HG03175 (cell line): Measurements from ENCODE around the gene TOM1L2.
"Not testable (repeated sequence)": the region's sequence is repeated elsewhere in the genome, so short reads cannot be mapped to it uniquely, and the experiment has no call there.

Experiments
- ATAC-seq: cut with Tn5 transposase; IDR thresholded peaks from one replicate; pipeline ENCODE4 v1.9.1; 2021; ENCODE audit warnings: mild to moderate bottlenecking, moderate library complexity; ENCODE audit not compliant: unreplicated experiment

Gene TOM1L2

DNA sequence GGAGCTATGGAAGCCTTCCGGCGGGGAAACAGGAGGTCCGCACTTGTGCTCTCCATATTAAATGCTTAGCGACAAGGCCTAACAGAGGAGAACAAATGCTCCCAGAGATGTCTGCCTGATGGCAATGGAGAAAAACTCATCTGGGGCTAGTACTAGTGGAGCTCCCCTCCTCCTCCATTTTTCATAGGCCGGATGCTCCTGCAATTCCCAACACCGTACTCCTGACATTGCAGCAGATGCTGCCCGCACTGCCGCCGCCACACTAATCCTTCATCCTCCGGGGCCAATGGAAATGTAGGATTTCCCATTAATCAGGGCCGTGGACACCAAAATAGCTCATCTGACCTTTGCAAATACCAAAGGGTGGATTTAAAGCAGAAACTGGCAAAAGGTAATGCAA lies 27.5 kb downstream of the TOM1L2 start:
- no peak for ATAC-seq

DNA sequence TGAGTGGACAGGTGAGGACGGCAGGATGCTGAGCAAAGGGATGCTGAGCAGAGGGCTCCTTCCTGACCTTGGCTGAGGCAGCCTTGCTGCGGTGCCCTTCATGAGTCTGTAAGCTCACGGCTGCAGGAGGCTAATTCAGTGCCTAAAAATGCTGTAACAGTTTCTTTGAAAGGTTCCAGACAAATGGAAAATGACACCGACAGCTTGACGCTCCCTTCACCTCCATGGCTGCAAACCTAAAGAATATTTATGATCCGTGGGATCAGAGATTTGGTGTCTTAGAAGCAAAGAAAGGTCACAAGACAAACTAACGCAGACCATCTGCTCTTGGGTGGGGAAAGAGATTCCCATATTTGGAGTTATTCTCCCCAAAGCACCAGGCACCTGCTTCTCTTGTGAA lies 28.0 kb downstream of the TOM1L2 start:
- no peak for ATAC-seq

DNA sequence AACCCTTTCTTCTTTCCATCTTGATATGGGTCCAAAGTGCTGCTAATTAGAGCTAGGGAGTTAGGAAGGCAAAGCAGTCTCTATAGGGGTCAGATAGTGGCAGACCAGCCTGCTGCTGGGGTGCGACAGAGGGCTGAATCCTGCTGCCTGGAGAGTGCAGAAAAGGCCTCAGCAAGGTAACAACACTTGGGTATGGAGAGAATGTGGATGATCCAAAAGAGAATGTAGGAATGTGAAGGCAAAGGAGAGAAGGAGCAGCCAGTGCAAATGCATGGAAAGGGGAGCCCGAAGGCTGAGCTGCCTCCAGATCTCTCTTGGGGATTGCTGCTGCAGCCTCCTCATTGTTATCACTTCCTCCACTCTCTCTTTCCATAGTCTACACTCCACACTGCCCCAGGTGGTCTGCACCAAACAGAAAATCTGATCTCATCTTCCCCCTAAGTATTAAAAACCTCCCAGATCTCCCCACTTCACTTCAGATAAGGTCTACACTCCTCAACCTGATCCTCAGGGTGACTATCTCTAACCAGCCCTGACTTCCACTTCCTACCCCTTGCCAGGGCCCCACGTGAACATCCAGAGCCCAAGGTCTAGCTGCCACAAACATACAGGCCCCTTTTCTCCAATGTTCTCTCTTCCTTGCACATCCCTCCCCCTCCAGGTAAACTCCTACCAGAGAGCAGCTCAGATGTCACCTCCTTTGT lies 28.8 kb downstream of the TOM1L2 start:
- no peak for ATAC-seq

DNA sequence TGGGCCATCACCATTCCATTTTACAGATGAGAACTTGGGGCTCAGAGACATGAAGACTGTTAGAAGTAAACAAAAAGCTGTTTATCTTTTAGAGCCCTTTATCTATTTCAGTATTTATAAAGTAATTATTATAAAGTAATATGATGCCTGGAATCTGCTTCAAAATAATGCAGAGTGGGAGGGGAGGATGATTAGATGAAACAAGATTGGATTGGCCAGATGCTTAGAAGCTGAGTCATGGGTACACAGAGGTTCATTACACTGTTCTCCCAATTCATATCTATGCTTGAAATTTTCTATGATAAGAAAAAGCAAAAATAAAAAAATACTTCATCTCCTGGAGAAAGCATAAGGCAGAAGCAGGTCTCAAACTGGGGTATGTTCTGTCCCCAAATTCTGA lies 29.4 kb downstream of the TOM1L2 start:
- ATAC-seq = no peak

- no peak for ATAC-seq
Observed at GRCh38 chr17:17941015-17941414, 31.2 kb downstream of the TOM1L2 start.

DNA sequence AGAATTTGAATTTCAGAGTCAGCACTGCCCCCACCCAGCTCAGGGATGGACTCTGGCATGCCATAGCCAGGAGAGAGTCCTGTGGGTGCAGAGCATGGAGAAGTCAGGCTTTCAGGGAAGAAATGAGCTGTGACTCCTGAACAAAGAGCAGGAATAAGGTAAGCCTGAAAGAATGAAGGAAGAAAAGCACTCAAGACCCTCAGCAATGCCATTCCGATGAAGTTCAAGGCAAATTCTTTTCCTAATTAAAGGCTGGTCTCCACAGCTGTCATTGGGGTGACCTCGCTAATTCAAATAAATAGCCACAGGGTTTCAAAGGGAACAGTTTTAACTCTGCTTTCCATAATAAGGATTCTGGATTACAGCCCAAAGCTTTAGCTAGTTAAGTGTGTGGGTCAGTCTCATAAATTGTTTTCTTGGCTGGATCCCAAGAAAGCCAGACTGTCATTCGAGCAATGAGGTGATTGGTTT lies 31.7 kb downstream of the TOM1L2 start:
- no peak for ATAC-seq

DNA sequence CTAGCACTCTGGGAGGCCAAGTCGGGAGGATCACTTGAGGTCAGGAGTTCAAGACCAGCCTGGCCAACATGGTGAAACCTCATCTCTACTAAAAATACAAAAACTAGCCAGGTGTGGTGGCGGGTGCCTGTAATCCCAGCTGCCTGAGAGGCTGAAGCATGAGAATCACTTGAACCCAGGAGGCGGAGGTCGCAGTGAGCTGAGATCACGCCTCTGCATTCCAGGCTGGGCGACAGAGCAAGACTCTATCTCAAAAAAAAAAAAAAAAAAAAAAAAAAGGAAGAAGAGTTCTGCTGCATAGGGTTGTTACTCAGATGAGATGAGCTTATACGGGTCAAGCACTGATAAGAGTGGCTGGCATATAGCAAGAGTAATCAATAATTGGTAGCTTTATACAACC lies 32.3 kb downstream of the TOM1L2 start:
- ATAC-seq = not testable (repeated sequence)

- no peak for ATAC-seq
Observed at GRCh38 chr17:17938388-17939107, 33.7 kb downstream of the TOM1L2 start.

DNA sequence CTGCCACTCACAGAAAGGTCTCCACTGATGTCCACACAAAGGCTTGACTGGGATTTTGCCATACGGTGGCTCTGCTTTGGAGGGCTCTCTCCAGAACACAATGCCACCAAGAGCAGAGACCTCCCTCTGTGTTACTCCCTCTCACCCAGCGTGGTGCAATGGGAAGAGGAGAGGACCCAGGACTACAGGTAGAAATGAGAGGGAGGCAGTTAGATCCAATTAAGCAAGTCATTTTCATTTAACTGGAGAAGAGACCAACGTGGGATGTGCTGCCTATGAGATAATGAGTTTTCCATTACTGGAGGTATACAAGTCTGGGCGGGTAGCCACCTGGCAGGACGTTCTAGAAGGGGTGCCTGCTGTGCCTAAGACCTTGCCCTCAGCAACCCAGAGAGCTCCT lies 34.2 kb downstream of the TOM1L2 start:
- no peak for ATAC-seq

DNA sequence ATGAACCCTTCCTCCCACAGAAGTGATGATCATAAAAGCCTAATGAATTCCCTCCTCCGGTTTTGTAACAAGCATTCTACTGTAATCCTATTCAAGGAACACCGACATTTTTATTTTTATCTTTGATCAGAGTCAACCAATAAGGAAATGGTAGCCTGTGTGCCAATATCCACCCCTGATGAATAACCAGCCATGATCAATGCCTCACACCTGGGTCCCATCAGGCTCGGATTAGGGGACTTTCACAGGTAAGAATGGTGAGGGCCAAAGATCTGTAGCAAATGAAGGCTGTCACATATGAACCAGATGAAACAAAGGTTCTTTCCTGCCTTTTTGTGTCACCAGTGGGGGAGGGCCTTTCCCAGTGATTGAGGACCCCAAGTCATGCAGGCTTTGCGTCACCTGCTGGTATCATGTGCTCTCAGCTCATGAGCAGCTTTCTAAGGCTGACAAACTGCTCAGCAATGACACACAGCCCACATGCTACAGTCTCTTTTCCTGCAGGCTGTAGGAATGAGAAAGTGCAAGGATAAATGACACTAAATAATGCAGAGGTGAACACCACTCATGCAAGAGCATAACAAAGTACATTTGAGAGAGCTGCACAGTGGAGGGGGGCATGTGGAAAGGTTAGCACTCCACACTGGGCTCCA lies 34.9 kb downstream of the TOM1L2 start:
- ATAC-seq = no peak

GRCh38 chr17:17935321-17936271 lies 36.6 kb downstream of the TOM1L2 start:
- no peak for ATAC-seq

- ATAC-seq = no peak
Observed at GRCh38 chr17:17934806-17935205, 37.4 kb downstream of the TOM1L2 start.

- no peak for ATAC-seq
Observed at GRCh38 chr17:17934214-17934613, 38.0 kb downstream of the TOM1L2 start.

- no peak for ATAC-seq
Observed at GRCh38 chr17:17933775-17934174, 38.4 kb downstream of the TOM1L2 start.

- no peak for ATAC-seq
Observed at GRCh38 chr17:17931159-17931558, 41.0 kb downstream of the TOM1L2 start.

DNA sequence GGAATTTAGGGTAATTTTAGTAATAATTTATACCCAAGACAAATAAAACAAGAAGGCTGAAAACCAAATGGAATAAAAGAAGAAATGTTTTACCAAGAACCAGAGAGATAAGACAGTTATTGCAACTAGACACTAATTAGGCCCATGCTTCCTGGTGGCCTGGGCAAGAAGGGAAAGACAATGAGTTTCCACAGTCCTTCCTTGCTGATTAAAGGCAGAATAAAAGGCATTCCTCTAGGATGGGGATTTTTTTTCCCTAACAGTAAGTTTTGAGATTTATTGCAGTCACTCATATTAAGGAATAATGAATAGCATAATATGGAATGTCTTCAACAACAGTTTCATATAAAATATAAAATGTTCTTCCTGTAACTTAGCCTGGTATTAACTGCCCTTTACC lies 41.5 kb downstream of the TOM1L2 start:
- ATAC-seq = no peak

DNA sequence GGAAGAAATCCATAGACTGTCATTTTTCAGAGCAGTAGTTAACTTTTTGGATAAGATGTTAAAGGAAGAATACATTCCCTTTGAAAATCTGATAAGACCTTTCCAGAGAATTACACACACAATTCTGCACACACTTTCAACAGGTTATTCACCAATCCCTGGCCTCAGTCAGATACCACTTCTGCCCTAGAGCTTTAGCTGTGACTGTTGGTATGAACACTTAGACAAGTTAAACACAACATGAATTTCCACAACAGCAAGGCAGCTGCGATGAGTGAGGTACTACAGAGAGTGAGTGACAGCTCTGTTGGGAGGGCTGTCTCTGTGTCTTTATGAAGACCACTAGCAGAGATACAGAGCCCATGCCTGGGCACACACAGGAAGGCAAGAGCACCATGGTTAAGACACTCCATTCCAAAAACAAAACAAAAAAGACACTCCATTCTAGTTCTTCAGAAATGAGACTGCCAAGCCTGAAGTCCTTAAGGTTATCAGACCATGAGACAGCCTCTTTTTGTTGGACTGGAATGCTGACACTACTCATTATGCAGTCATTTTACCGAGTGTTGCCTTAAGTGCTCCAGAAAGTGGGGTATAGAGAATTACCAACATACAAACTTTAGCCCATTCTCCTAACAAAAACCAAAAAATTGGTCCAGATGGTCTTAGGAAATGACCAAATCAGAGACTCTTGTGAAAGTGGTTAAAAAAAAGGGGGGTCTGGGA lies 42.4 kb downstream of the TOM1L2 start:
- no peak for ATAC-seq

DNA sequence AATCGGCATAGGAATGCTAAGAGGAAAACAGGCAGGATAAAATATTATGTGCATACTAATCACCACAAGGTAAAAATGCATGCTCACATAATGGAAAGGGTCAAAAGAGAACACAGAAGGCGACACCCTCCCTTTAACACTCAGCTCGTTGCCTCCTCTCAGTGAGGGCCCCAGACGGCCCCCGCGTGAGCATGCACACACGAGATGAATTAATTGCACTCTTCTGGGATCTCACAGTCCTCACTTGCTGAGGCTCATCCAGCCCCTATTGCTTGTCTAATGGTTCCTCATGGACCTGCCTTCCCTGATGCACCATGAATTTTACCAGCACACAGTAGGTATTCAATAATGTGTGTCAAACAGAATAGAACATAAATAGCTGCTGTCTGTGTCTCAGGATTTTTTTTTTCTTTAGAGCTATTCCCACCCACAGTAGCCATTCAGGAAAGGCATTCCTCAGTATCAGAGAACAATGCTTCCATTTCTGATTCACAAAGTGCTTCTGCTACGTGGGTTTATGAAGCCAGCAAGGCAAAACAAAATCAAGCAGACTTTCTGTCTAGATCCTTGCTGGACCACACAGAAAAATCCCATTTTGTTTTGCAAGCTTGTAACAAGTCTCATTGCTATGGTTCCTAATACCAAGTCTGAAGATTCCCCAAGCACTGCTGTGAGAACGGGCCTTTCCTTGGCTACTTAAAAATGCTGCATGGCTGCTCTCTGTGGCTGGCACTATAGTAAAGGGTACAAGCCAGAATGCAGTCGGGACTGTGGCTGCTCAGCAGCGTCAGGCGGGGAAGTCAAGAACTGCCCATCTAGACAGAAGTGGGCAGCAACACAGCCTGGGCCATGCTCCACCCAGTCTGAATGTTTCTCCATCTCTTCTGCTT lies 43.6 kb downstream of the TOM1L2 start:
- no peak for ATAC-seq

DNA sequence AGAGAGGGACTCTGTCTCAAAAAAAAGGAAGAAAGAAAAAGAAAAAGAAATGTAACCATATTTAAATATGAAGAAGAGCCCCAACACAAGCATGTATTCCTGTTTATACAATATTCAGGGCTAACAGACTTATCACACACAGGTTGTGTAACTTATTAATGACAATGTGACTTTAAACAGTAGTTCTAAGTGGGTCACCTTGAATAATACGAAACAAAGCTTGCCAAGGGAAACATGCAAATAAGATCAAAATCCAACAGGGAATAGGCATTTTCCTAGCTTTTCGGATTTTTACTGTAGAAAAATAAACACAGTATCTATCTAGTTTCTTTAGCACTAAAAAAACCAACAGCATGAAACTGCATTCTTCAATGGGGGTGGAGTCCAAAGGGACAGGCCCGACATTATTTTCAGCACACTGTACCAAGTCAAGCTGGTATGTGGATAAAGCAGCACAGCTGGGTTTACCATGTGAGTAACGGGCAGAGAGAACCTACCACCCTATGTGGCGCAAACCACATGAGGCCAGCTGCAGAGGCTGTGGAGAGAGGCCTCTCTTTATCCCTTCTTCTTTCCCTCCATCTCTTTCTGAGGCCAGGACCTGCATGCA lies 45.3 kb downstream of the TOM1L2 start:
- no peak for ATAC-seq
